Measurements from ENCODE around the gene INPP4A. TPM values are rescaled to one million over a fixed set of nuclear protein-coding genes. Genes with fewer than 3 reads are reported as not detected.

Gene INPP4A
- total RNA-seq, 1 donor: 26.8 TPM

DNA sequence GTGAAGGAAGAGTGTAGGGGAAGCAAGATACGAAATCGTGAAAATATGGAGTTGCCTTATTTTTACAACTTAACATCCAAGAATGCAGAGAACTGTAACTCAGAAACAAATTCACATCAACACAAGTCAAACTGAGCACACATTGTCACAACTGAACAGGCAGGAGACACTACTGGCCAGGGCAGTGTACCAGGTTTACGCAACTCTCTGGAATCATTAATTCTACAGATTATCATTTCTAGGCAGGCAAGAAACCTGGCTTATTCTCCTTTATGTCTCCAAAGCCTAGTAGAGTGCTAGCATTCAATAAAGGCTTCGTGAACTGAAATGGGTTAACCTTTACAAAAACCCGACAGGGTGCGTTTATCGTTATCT, 163.1 kb downstream of the INPP4A start:
- DNase-seq (ENCODE audit: low read depth): peak; percentile 28
- H3K4me3 ChIP-seq (ENCODE audit: low read depth, low read length): peak overlapping the region; percentile 88
- TF ChIP-seq, protein P1, sequence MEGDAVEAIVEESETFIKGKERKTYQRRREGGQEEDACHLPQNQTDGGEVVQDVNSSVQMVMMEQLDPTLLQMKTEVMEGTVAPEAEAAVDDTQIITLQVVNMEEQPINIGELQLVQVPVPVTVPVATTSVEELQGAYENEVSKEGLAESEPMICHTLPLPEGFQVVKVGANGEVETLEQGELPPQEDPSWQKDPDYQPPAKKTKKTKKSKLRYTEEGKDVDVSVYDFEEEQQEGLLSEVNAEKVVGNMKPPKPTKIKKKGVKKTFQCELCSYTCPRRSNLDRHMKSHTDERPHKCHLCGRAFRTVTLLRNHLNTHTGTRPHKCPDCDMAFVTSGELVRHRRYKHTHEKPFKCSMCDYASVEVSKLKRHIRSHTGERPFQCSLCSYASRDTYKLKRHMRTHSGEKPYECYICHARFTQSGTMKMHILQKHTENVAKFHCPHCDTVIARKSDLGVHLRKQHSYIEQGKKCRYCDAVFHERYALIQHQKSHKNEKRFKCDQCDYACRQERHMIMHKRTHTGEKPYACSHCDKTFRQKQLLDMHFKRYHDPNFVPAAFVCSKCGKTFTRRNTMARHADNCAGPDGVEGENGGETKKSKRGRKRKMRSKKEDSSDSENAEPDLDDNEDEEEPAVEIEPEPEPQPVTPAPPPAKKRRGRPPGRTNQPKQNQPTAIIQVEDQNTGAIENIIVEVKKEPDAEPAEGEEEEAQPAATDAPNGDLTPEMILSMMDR (IDR thresholded peaks at IDR 0.05; ENCODE audit: insufficient read depth, low read depth, low read length): no peak

DNA sequence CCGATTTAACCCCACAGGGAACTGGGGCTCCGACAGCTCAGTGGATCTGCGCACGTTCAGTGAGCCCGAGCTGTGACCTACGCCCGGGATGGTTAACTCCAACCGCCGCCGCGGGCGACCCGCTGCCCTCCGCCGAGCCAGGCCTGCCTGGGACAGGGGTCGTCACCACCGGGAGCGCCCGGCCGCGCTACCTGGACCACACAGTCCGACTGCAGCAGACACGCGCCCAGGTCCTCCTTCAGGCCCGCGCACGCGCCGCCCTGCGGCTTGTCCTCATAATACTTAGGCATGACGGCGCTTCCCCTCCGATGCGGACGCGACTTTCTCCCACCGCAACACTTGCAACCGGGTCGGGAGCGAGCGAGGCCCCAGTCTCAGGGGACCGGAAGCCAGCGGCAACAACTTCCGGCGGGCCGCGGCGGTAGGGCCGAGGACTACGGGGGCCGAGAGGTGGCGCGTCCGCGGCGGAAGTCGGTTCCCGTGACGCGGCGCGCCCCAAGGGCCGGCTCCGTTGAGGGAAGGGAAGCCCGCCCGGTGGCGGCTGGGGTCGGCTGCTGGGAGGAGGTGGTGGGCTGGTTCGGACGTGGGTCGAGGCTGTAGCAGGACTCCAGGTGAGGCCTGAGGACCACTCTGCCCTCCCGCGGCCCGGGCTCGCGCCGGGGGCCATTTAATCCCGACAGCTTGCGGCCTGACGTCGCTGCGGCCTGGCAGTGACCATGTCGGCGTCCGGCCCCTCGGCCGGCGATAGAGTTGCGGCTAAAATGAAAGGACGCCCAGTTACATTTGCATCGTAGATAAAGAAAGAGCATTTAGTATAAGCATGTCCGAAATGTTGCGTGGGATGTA, 163.7 kb downstream of the INPP4A start, which contains the start of the genes COA5 and UNC50:
Gene COA5, minus strand, starts transcription at position 397 of the 846 bp plus-strand sequence. Its CDS starts 107 bp downstream, at position 290.
Gene UNC50, plus strand, starts transcription at position 474 of the 846 bp plus-strand sequence. CDS start 1,171 bp downstream, outside the sequence.
- TF ChIP-seq, protein P1 (IDR thresholded peaks at IDR 0.05; ENCODE audit: insufficient read depth, low read depth, low read length): no peak
- DNase-seq (ENCODE audit: low read depth): peak; percentile 95
- H3K4me3 ChIP-seq (ENCODE audit: low read depth, low read length): peak within 1 kb of the TSS; percentile 88

DNA sequence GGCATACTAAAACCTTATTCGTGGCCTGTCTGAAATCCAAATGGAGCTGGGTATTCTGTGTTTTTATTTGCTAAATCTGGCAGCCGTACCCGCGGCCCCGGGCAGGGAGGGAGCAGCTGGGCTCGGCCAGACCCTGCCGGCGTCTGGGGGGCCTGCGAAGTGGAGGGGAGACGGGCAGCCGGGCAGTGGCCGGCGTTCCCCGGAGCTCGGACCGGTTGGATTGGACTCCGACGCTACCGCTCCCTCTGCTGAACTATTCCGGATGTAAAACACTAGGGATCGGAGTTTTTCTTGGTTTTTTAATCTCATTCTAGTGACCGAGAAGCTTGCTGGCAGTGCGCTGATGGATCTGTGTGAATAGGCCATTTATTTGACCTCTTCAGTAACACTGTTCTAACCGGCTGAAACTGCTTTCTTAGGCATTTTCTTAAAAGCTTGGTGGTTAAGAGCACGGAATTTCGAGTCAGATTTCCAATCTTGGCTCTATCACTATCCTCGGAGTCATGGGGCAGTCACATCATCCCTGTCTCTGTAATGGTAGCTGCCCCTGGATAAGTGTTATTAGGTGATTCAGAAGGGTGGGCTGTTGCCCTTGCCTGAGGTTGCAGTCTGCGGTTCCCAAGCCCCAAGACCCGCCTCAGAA, 164.4 kb downstream of the INPP4A start:
- peak; percentile 59 for DNase-seq (ENCODE audit: low read depth)
- H3K4me3 ChIP-seq (ENCODE audit: low read depth, low read length): peak overlapping the region; percentile 88

DNA sequence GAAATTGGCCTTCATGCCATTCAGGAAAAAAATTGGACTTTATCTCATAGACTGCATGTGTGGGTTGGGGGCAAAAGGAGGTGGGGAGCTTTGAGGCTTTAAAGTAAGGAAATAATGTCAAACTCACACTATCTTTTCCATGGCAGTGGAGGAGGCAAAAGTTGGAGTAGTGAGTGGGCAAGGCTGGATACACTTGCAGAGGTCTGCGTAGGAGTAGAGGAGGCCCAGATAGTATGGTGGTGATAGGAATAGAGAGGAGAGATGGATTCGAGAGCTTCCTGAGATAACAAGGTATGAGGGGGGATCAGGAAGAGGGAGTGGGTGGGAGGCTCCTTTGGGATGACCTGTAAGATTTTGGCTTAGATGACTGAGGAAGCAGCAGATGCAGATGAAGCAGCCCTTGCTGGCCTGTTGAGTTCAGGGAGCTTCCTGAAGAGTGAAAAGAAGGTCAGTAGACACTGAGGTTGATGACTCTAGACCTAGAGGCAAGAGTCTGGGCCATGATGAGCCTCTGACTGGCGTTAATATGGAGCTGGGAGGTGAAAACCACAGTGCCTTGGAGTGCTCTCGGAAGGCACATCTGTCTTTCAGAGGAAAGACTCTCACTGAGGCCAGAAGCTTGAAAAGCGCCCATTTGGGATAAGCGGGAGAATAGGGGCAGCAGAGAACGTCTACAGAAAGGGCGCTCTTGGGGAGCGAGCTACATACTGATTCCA, 169.5 kb downstream of the INPP4A start:
- DNase-seq (ENCODE audit: low read depth): no peak
- no peak overlapping the region for H3K4me3 ChIP-seq (ENCODE audit: low read depth, low read length)
- TF ChIP-seq, protein P1 (IDR thresholded peaks at IDR 0.05; ENCODE audit: insufficient read depth, low read depth, low read length): no peak

More for the DNA sequence above, 164.4 kb downstream of the INPP4A start:
- TF ChIP-seq, protein P1 (IDR thresholded peaks at IDR 0.05; ENCODE audit: insufficient read depth, low read depth, low read length): no peak

DNA sequence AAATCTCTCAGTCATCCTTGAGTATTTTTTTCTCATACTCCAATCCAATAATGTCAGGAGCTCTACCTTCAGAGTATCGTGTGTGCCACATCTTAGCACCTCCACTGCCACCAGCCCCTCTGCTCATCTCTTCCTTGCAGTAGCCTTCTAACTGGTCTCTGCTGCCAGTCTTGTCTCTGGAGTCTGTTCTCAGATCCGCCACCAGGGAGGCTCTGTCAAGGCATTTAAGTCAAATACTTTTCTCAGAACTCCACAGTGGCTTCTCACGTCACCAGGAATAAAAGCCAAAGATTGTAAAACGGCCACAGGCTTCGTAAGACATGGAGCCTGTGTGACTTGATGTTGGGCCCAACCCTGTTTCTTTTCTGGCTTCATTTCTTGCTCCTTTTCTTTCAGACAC, 170.8 kb downstream of the INPP4A start:
- H3K4me3 ChIP-seq (ENCODE audit: low read depth, low read length): no peak overlapping the region
- no peak for DNase-seq (ENCODE audit: low read depth)
- TF ChIP-seq, protein P1 (IDR thresholded peaks at IDR 0.05; ENCODE audit: insufficient read depth, low read depth, low read length): no peak

DNA sequence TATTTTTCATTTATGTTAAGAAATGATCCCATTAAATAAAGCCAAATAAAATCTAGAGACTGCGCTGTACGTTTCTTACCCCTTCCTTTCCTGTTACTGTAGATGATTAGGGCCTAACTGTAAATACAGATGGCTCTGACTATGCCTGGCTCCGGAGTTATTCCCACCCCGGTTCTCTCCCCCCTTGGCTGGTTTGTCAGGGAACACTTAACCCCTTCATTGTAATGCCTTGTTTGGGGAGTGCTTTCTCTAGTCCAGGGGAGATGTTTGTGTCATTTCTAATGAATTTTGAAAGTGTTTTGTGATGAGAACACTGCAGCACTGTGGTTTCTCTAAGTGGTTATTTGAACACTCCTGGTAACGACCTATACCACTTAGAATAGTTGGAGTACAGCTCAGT, 172.5 kb downstream of the INPP4A start:
- TF ChIP-seq, protein P1 (IDR thresholded peaks at IDR 0.05; ENCODE audit: insufficient read depth, low read depth, low read length): no peak
- H3K4me3 ChIP-seq (ENCODE audit: low read depth, low read length): no peak overlapping the region
- no peak for DNase-seq (ENCODE audit: low read depth)

Data from fibroblast of villous mesenchyme (primary cell).